NCI-H2227 (cell line): Measurements from ENCODE around the gene COL12A1.
"Not testable (repeated sequence)": the region's sequence is repeated elsewhere in the genome, so short reads cannot be mapped to it uniquely, and the experiment has no call there.

Experiments used
- DNase-seq: peaks from one replicate; lab custom pipeline; 2025; ENCODE audit not compliant: unreplicated experiment; lab: John Stamatoyannopoulos, UW

Gene COL12A1

GRCh38 chr6:75213112-75213511 lies 7.3 kb upstream of the COL12A1 start:
- DNase-seq: no peak

GRCh38 chr6:75211920-75212590 lies 6.2 kb upstream of the COL12A1 start:
- DNase-seq: no peak

- peak; percentile 58 for DNase-seq
These were observed 5.3 kb upstream of the COL12A1 start for GRCh38 chr6:75210885-75211739.

GRCh38 chr6:75209184-75209723 lies 3.4 kb upstream of the COL12A1 start:
- no peak for DNase-seq

GRCh38 chr6:75208298-75209183 lies 2.7 kb upstream of the COL12A1 start:
- peak; percentile 75 for DNase-seq

GRCh38 chr6:75206576-75207342 lies 906 bp upstream of the COL12A1 start:
- DNase-seq: no peak

GRCh38 chr6:75204959-75205775 lies 686 bp downstream of the COL12A1 start:
- DNase-seq: no peak

- peak; percentile 46 for DNase-seq
These were observed 1.5 kb downstream of the COL12A1 start for GRCh38 chr6:75204217-75204958.

GRCh38 chr6:75203721-75204120 lies 2.1 kb downstream of the COL12A1 start:
- no peak for DNase-seq

- DNase-seq: no peak
These were observed 3.1 kb downstream of the COL12A1 start for GRCh38 chr6:75202676-75203131.

- no peak for DNase-seq
These were observed 3.8 kb downstream of the COL12A1 start for GRCh38 chr6:75201901-75202672.

GRCh38 chr6:75201021-75201420 lies 4.8 kb downstream of the COL12A1 start:
- DNase-seq: no peak

- no peak for DNase-seq
These were observed 6.0 kb downstream of the COL12A1 start for GRCh38 chr6:75199889-75200288.

- DNase-seq: no peak
These were observed 9.7 kb downstream of the COL12A1 start for GRCh38 chr6:75196081-75196687.

GRCh38 chr6:75188221-75188925 lies 17.5 kb downstream of the COL12A1 start:
- DNase-seq: no peak

GRCh38 chr6:75186581-75186980 lies 19.3 kb downstream of the COL12A1 start:
- DNase-seq: not testable (repeated sequence)

GRCh38 chr6:75183099-75183541 lies 22.7 kb downstream of the COL12A1 start:
- no peak for DNase-seq
